WTC11 (cell line): ENCODE data around the gene ABHD17C. TPM values are rescaled to one million over a fixed set of nuclear protein-coding genes. Genes with fewer than 3 reads are reported as not detected.
A peak's percentile ranks its signal among the peaks of the same experiment; 100 is the strongest.

Source experiments
- ATAC-seq: fragments of 200-7000 bp; cut with Tn5 transposase; 2 replicates; pipeline ENCODE4 v1.10.0; 2021; ENCODE audit warnings: mild to moderate bottlenecking, moderate library complexity
- CTCF ChIA-PET: fragments of 300-600 bp; sonication (Branson Sonifier 250); formaldehyde crosslinking; loops from one replicate; lab custom pipeline; 2021; ENCODE audit warnings: antibody characterized with exemption; lab: Charles Lee
- POLR2A ChIA-PET: fragments of 350-600 bp; sonication (Branson Sonifier 250); formaldehyde crosslinking; loops from one replicate; lab custom pipeline; 2021; ENCODE audit warnings: antibody characterized with exemption; lab: Charles Lee
- DNase-seq: peaks from one replicate; pipeline ENCODE4 v3.0.0; 2021; ENCODE audit warnings: low spot score
- H3K27ac Mint-ChIP-seq: 2 replicates; pipeline ENCODE4 v1.8.0; 2021; ENCODE audit warnings: mixed read lengths
- H3K27me3 Mint-ChIP-seq: 2 replicates; pipeline ENCODE4 v1.8.0; 2021; ENCODE audit warnings: low read depth, mild to moderate bottlenecking, moderate library complexity, mixed read lengths
- H3K36me3 Mint-ChIP-seq: 2 replicates; pipeline ENCODE4 v1.8.0; 2021; ENCODE audit warnings: mixed read lengths
- H3K4me1 Mint-ChIP-seq: 2 replicates; pipeline ENCODE4 v1.8.0; 2022; ENCODE audit warnings: mixed read lengths
- H3K4me3 Mint-ChIP-seq: 2 replicates; pipeline ENCODE4 v1.8.0; 2021; ENCODE audit warnings: mild to moderate bottlenecking, moderate library complexity, mixed read lengths
- H3K9me3 Mint-ChIP-seq: 2 replicates; pipeline ENCODE4 v1.8.0; 2021; ENCODE audit warnings: mixed read lengths
- FOXP1 ChIP-seq: sonication (generic); formaldehyde crosslinking; IDR thresholded peaks from 2 replicates; pipeline ENCODE4 v1.8.0; 2022; ENCODE audit warnings: missing genetic modification reagents, mild to moderate bottlenecking, moderate library complexity, borderline replicate concordance
- GRHL2 ChIP-seq: fragments of 250-450 bp; sonication (Bioruptor Pico); IDR thresholded peaks from 2 replicates; pipeline ENCODE4 v1.8.0; 2022; ENCODE audit warnings: mild to moderate bottlenecking, moderate library complexity; ENCODE audit not compliant: insufficient replicate concordance, severe bottlenecking
- GTF2I ChIP-seq: fragments of 250-450 bp; sonication (Bioruptor Pico); conservative IDR thresholded peaks from 2 replicates; pipeline ENCODE4 v1.4.0; 2021; ENCODE audit warnings: mild to moderate bottlenecking
- KAT7 ChIP-seq: sonication (generic); formaldehyde crosslinking; IDR thresholded peaks from 2 replicates; pipeline ENCODE4 v1.8.1; 2023; ENCODE audit warnings: missing genetic modification reagents, mild to moderate bottlenecking, borderline replicate concordance
- SOX15 ChIP-seq: fragments of 250-450 bp; sonication (Bioruptor Pico); IDR thresholded peaks from 2 replicates; pipeline ENCODE4 v1.9.0; 2021; ENCODE audit warnings: mild to moderate bottlenecking
- ZNF121 ChIP-seq: sonication (generic); formaldehyde crosslinking; IDR thresholded peaks from 2 replicates; pipeline ENCODE4 v1.8.0; 2023; ENCODE audit warnings: missing genetic modification reagents
- ZNF671 ChIP-seq: fragments of 250-450 bp; sonication (Bioruptor Pico); IDR thresholded peaks from 2 replicates; pipeline ENCODE4 v1.8.0; 2021; ENCODE audit warnings: mild to moderate bottlenecking
- total RNA-seq: library from RNA; stranded (reverse); gene quantifications from 3 replicates; pipeline ENCODE4 v1.2.3, GENCODE V29; 2021
- TF ChIP-seq, protein P1 (sequence below): fragments of 250-450 bp; sonication (Bioruptor Pico); IDR thresholded peaks from 2 replicates; pipeline ENCODE4 v2.1.2; 2022; ENCODE audit warnings: mild to moderate bottlenecking, moderate library complexity
- TF ChIP-seq, protein P2 (sequence below): fragments of 250-450 bp; sonication (Bioruptor Pico); IDR thresholded peaks from 2 replicates; pipeline ENCODE4 v1.9.0; 2021; ENCODE audit warnings: moderate library complexity, mild to moderate bottlenecking, inconsistent platforms, borderline replicate concordance
- TF ChIP-seq, protein P3 (sequence below): sonication (generic); formaldehyde crosslinking; conservative IDR thresholded peaks from 2 replicates; pipeline ENCODE4 v1.8.1; 2023; ENCODE audit warnings: mild to moderate bottlenecking, low read depth, missing genetic modification reagents, moderate library complexity
- TF ChIP-seq, protein P4 (sequence below): sonication (generic); formaldehyde crosslinking; IDR thresholded peaks from 2 replicates; pipeline ENCODE4 v1.8.1; 2022; ENCODE audit warnings: missing genetic modification reagents, borderline replicate concordance
- TF ChIP-seq, protein P5 (sequence below): sonication (generic); formaldehyde crosslinking; IDR thresholded peaks from 2 replicates; pipeline ENCODE4 v1.8.1; 2022; ENCODE audit warnings: mild to moderate bottlenecking, missing genetic modification reagents, moderate library complexity, borderline replicate concordance
- TF ChIP-seq, protein P6 (sequence below): sonication (generic); formaldehyde crosslinking; IDR thresholded peaks from 2 replicates; pipeline ENCODE4 v1.8.0; 2023; ENCODE audit warnings: mild to moderate bottlenecking, missing genetic modification reagents
- TF ChIP-seq, protein P7 (sequence below): sonication (generic); formaldehyde crosslinking; IDR thresholded peaks from 2 replicates; pipeline ENCODE4 v1.8.1; 2023; ENCODE audit warnings: mild to moderate bottlenecking, missing genetic modification reagents, borderline replicate concordance
- TF ChIP-seq, protein P8 (sequence below): sonication (generic); formaldehyde crosslinking; IDR thresholded peaks from 2 replicates; pipeline ENCODE4 v1.8.1; 2022; ENCODE audit warnings: mild to moderate bottlenecking, moderate library complexity, missing genetic modification reagents
- TF ChIP-seq, protein P9 (sequence below): fragments of 250-450 bp; sonication (Bioruptor Pico); IDR thresholded peaks from 2 replicates; pipeline ENCODE4 v1.9.0; 2021; ENCODE audit warnings: mild to moderate bottlenecking

ABHD17C gene
- total RNA-seq, 1 experiment from 2014 or later: 29.0 TPM

DNA sequence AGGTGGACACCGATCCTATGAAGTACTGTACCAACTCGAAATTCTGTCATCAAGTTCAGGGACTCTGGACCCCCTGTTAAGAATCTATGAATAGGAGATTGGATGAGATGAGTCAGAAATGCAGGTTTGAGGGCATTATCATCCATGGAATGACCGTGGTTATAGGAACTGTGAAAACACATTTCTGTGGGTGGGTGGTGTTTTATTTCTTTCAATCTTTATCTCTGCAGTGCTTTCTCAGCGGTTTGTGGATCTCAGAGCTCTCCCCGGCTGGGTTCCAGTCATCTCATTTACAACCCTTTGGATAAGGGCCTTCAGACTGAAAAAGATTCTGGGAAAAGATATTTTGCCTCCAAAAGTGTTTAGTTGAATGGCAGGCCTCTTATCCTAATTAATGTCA lies 5.4 kb upstream of the ABHD17C start:
- no peaks in the 10 kb centered on the region for H3K9me3 Mint-ChIP-seq
- peaks cover 14% of the 10 kb centered on the region for H3K4me1 Mint-ChIP-seq
- ChIA-PET POLR2A (no interaction called here), CTCF (interaction anchor here (0.7 kb wide), 1 partner anchor 29 kb away, joined by 3 read pairs; no protein-coding TSS in a partner anchor)
- no peak for ATAC-seq
- no peak overlapping the region for H3K27ac Mint-ChIP-seq
- no peak for DNase-seq
- peaks cover 9% of the 10 kb centered on the region for H3K27me3 Mint-ChIP-seq
- TF ChIP-seq, protein P1, sequence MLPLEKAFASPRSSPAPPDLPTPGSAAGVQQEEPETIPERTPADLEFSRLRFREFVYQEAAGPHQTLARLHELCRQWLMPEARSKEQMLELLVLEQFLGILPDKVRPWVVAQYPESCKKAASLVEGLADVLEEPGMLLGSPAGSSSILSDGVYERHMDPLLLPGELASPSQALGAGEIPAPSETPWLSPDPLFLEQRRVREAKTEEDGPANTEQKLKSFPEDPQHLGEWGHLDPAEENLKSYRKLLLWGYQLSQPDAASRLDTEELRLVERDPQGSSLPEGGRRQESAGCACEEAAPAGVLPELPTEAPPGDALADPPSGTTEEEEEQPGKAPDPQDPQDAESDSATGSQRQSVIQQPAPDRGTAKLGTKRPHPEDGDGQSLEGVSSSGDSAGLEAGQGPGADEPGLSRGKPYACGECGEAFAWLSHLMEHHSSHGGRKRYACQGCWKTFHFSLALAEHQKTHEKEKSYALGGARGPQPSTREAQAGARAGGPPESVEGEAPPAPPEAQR: no peak
- TF ChIP-seq, protein P2, sequence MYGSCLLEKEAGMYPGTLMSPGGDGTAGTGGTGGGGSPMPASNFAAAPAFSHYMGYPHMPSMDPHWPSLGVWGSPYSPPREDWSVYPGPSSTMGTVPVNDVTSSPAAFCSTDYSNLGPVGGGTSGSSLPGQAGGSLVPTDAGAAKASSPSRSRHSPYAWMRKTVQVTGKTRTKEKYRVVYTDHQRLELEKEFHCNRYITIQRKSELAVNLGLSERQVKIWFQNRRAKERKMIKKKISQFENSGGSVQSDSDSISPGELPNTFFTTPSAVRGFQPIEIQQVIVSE (CRISPR knock-in tag): no peak
- TF ChIP-seq, protein P3, sequence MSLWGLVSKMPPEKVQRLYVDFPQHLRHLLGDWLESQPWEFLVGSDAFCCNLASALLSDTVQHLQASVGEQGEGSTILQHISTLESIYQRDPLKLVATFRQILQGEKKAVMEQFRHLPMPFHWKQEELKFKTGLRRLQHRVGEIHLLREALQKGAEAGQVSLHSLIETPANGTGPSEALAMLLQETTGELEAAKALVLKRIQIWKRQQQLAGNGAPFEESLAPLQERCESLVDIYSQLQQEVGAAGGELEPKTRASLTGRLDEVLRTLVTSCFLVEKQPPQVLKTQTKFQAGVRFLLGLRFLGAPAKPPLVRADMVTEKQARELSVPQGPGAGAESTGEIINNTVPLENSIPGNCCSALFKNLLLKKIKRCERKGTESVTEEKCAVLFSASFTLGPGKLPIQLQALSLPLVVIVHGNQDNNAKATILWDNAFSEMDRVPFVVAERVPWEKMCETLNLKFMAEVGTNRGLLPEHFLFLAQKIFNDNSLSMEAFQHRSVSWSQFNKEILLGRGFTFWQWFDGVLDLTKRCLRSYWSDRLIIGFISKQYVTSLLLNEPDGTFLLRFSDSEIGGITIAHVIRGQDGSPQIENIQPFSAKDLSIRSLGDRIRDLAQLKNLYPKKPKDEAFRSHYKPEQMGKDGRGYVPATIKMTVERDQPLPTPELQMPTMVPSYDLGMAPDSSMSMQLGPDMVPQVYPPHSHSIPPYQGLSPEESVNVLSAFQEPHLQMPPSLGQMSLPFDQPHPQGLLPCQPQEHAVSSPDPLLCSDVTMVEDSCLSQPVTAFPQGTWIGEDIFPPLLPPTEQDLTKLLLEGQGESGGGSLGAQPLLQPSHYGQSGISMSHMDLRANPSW (CRISPR knock-in tag): no peak
- TF ChIP-seq FOXP1 (CRISPR knock-in tag) (no peak), GTF2I (no peak), KAT7 (CRISPR knock-in tag) (no peak), ZNF671 (no peak)
- TF ChIP-seq, protein P4, sequence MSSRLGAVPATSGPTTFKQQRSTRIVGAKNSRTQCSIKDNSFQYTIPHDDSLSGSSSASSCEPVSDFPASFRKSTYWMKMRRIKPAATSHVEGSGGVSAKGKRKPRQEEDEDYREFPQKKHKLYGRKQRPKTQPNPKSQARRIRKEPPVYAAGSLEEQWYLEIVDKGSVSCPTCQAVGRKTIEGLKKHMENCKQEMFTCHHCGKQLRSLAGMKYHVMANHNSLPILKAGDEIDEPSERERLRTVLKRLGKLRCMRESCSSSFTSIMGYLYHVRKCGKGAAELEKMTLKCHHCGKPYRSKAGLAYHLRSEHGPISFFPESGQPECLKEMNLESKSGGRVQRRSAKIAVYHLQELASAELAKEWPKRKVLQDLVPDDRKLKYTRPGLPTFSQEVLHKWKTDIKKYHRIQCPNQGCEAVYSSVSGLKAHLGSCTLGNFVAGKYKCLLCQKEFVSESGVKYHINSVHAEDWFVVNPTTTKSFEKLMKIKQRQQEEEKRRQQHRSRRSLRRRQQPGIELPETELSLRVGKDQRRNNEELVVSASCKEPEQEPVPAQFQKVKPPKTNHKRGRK: no peak
- TF ChIP-seq, protein P5, sequence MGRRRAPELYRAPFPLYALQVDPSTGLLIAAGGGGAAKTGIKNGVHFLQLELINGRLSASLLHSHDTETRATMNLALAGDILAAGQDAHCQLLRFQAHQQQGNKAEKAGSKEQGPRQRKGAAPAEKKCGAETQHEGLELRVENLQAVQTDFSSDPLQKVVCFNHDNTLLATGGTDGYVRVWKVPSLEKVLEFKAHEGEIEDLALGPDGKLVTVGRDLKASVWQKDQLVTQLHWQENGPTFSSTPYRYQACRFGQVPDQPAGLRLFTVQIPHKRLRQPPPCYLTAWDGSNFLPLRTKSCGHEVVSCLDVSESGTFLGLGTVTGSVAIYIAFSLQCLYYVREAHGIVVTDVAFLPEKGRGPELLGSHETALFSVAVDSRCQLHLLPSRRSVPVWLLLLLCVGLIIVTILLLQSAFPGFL (CRISPR knock-in tag): no peak
- TF ChIP-seq, all 79 proteins: peak for 0
- no peaks in the 10 kb centered on the region for H3K36me3 Mint-ChIP-seq
- no peak overlapping the region for H3K4me3 Mint-ChIP-seq

DNA sequence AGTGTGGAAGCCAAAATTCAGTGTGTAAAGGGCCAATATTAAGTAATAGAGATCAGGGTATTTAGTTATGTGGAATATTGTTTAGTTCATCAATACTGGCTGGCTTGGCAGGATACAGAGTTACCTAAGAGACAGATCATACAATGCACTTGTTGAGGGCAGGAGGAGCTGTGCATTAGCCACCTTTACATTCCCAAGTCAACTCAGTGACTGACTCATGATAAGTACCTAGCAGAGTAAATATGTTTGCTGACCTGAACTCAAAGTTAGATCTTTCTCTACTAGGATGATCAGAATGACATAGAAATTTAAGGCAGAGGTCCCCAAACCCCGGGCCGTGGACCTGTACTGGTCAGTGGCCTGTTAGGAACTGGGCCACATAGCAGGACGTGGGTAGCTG lies 3.5 kb upstream of the ABHD17C start:
- no peak for DNase-seq
- peaks cover 15% of the 10 kb centered on the region for H3K27me3 Mint-ChIP-seq
- CTCF ChIA-PET: interaction anchor here (1.5 kb wide), 1 partner anchor 88 kb away, joined by 4 read pairs; the partner anchor contains the start of gene CEMIP
- POLR2A ChIA-PET: no interaction called here
- no peak for ATAC-seq
- H3K36me3 Mint-ChIP-seq: no peaks in the 10 kb centered on the region
- H3K4me1 Mint-ChIP-seq: peaks cover 19% of the 10 kb centered on the region
- H3K9me3 Mint-ChIP-seq: no peaks in the 10 kb centered on the region
- peak overlapping the region; percentile 29; the same call in 1 of the 2 replicates for H3K27ac Mint-ChIP-seq
- H3K4me3 Mint-ChIP-seq: no peak overlapping the region
- TF ChIP-seq GRHL2 (CRISPR knock-in tag) (no peak), ZNF121 (no peak), SOX15 (no peak)
- TF ChIP-seq, protein P6, sequence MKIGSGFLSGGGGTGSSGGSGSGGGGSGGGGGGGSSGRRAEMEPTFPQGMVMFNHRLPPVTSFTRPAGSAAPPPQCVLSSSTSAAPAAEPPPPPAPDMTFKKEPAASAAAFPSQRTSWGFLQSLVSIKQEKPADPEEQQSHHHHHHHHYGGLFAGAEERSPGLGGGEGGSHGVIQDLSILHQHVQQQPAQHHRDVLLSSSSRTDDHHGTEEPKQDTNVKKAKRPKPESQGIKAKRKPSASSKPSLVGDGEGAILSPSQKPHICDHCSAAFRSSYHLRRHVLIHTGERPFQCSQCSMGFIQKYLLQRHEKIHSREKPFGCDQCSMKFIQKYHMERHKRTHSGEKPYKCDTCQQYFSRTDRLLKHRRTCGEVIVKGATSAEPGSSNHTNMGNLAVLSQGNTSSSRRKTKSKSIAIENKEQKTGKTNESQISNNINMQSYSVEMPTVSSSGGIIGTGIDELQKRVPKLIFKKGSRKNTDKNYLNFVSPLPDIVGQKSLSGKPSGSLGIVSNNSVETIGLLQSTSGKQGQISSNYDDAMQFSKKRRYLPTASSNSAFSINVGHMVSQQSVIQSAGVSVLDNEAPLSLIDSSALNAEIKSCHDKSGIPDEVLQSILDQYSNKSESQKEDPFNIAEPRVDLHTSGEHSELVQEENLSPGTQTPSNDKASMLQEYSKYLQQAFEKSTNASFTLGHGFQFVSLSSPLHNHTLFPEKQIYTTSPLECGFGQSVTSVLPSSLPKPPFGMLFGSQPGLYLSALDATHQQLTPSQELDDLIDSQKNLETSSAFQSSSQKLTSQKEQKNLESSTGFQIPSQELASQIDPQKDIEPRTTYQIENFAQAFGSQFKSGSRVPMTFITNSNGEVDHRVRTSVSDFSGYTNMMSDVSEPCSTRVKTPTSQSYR (CRISPR knock-in tag): no peak
- TF ChIP-seq, protein P7, sequence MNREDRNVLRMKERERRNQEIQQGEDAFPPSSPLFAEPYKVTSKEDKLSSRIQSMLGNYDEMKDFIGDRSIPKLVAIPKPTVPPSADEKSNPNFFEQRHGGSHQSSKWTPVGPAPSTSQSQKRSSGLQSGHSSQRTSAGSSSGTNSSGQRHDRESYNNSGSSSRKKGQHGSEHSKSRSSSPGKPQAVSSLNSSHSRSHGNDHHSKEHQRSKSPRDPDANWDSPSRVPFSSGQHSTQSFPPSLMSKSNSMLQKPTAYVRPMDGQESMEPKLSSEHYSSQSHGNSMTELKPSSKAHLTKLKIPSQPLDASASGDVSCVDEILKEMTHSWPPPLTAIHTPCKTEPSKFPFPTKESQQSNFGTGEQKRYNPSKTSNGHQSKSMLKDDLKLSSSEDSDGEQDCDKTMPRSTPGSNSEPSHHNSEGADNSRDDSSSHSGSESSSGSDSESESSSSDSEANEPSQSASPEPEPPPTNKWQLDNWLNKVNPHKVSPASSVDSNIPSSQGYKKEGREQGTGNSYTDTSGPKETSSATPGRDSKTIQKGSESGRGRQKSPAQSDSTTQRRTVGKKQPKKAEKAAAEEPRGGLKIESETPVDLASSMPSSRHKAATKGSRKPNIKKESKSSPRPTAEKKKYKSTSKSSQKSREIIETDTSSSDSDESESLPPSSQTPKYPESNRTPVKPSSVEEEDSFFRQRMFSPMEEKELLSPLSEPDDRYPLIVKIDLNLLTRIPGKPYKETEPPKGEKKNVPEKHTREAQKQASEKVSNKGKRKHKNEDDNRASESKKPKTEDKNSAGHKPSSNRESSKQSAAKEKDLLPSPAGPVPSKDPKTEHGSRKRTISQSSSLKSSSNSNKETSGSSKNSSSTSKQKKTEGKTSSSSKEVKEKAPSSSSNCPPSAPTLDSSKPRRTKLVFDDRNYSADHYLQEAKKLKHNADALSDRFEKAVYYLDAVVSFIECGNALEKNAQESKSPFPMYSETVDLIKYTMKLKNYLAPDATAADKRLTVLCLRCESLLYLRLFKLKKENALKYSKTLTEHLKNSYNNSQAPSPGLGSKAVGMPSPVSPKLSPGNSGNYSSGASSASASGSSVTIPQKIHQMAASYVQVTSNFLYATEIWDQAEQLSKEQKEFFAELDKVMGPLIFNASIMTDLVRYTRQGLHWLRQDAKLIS (CRISPR knock-in tag): no peak
- TF ChIP-seq, protein P8, sequence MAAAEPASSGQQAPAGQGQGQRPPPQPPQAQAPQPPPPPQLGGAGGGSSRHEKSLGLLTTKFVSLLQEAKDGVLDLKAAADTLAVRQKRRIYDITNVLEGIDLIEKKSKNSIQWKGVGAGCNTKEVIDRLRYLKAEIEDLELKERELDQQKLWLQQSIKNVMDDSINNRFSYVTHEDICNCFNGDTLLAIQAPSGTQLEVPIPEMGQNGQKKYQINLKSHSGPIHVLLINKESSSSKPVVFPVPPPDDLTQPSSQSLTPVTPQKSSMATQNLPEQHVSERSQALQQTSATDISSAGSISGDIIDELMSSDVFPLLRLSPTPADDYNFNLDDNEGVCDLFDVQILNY (CRISPR knock-in tag): no peak
- TF ChIP-seq, protein P9, sequence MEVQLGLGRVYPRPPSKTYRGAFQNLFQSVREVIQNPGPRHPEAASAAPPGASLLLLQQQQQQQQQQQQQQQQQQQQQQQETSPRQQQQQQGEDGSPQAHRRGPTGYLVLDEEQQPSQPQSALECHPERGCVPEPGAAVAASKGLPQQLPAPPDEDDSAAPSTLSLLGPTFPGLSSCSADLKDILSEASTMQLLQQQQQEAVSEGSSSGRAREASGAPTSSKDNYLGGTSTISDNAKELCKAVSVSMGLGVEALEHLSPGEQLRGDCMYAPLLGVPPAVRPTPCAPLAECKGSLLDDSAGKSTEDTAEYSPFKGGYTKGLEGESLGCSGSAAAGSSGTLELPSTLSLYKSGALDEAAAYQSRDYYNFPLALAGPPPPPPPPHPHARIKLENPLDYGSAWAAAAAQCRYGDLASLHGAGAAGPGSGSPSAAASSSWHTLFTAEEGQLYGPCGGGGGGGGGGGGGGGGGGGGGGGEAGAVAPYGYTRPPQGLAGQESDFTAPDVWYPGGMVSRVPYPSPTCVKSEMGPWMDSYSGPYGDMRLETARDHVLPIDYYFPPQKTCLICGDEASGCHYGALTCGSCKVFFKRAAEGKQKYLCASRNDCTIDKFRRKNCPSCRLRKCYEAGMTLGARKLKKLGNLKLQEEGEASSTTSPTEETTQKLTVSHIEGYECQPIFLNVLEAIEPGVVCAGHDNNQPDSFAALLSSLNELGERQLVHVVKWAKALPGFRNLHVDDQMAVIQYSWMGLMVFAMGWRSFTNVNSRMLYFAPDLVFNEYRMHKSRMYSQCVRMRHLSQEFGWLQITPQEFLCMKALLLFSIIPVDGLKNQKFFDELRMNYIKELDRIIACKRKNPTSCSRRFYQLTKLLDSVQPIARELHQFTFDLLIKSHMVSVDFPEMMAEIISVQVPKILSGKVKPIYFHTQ (CRISPR knock-in tag): no peak
